ENCODE measurements around the gene ATP8B3. TPM values are rescaled to one million over a fixed set of nuclear protein-coding genes. Genes with fewer than 3 reads are reported as not detected.
A peak's percentile ranks its signal among the peaks of the same experiment; 100 is the strongest.

ATP8B3 gene
- total and polyA plus RNA-seq, 2 donors from 2014 or later, result 0.24 to 3.6 TPM

DNA sequence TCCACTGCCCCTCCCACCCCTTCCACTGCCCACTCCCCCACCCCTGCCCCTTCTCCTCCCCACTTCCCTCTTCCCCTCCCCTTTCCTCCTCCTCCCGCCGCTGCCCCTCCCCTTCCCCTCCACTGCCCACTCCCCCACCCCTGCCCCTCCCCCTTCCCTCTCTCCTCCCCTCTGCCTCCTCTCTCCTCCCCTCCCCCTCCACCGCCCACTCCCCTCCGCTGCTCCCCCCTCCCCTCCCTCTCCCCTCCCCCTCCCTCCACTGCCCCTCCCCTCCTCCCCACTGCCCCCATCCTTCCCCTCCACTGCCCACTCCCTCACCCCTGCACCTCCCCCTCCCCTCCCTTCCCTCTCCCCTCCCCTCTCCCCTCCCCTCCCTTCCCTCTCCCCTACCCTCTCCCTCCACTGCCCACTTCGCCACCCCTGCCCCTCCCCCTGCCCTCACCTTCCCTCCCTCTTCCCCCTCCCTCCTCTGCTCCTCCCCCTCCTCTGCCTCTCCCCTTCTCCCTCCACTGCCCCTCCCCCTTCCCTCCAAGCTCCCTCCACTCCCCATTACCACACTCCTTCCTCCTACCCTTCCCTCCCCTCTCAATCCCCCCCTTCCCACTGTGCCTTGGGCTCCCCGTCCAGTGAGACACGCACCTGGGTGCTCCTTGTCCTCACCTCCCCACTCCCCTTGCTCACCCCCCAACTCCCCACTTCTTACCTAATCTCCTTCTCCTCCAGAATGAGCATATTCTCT lies 21.9 kb downstream of the ATP8B3 start:
- TF ChIP-seq, protein P1, sequence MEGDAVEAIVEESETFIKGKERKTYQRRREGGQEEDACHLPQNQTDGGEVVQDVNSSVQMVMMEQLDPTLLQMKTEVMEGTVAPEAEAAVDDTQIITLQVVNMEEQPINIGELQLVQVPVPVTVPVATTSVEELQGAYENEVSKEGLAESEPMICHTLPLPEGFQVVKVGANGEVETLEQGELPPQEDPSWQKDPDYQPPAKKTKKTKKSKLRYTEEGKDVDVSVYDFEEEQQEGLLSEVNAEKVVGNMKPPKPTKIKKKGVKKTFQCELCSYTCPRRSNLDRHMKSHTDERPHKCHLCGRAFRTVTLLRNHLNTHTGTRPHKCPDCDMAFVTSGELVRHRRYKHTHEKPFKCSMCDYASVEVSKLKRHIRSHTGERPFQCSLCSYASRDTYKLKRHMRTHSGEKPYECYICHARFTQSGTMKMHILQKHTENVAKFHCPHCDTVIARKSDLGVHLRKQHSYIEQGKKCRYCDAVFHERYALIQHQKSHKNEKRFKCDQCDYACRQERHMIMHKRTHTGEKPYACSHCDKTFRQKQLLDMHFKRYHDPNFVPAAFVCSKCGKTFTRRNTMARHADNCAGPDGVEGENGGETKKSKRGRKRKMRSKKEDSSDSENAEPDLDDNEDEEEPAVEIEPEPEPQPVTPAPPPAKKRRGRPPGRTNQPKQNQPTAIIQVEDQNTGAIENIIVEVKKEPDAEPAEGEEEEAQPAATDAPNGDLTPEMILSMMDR (IDR thresholded peaks at IDR 0.05; ENCODE audit: borderline replicate concordance, extremely low read depth, insufficient read depth), result no peak
- no peak overlapping the region for H3K4me3 ChIP-seq (ENCODE audit: low read length in 3 of 3)
- H3K36me3 ChIP-seq (ENCODE audit: control insufficient read depth in 2 of 3, insufficient read depth in 3 of 3, low read length in 3 of 3), result no peaks in the 10 kb centered on the region
- no peaks in the 10 kb centered on the region for H3K9me3 ChIP-seq (ENCODE audit: control insufficient read depth in 2 of 3, insufficient read depth in 1 of 3, low read length in 3 of 3)
- H3K9ac ChIP-seq (ENCODE audit: low read length in 3 of 3), result no peak overlapping the region
- DNase-seq (peak in 1 of 5 donors; percentile 54), FAIRE-seq (no peak)
- no peak overlapping the region for H3K27ac ChIP-seq (ENCODE audit: low read depth in 2 of 2, low read length in 2 of 2)
- H3K4me1 ChIP-seq (ENCODE audit: control insufficient read depth in 2 of 3, insufficient read depth in 2 of 3, low read depth in 1 of 3, low read length in 3 of 3), result no peaks in the 10 kb centered on the region
- H3K27me3 ChIP-seq (ENCODE audit: control insufficient read depth, insufficient read depth, low read length), result peaks cover 3% of the 10 kb centered on the region
- intact Hi-C loops (cut with DNase I), result no loop called here

DNA sequence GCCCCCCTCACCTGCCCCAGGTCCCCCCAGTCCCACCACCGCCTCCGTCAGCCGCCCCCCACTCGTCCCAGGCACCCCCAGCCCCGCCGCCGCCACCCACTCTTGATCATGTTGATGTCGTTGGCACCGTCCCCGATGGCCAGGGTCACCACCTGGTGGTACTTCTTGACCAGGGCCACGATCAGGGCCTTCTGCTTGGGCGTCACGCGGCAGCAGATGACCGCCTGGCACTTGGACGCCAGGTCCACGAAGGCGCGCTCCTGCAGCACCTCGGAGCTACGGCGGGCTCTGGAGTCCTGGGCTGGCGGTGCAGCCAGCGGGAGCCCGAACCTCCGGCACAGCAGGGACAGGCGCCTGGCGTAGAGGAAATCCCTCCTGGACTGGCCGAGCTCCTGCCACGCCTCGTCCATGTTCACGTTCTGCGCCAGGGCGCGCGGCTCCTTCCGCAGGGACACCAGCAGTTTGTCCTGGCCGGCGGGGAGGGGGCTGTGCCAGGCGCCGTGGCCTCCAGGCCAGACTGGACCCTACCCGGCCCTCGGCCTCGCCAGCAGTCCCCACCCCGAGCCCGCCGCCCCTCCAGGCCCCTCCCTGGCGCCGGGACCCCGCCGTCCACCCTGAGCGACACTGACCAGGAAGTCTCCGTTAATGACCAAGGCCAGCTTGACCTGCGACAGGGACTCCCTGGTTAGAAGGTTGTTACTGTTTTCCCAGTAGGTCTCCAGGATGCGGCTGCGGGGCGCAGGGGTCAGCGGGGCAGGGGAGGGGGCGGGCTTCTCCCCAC lies 22.6 kb downstream of the ATP8B3 start:
- Histone ChIP-seq H3K36me3 (ENCODE audit: control insufficient read depth in 2 of 3, insufficient read depth in 3 of 3, low read length in 3 of 3) (no peaks in the 10 kb centered on the region), H3K9ac (ENCODE audit: low read length in 3 of 3) (no peak overlapping the region), H3K27ac (ENCODE audit: low read depth in 2 of 2, low read length in 2 of 2) (no peak overlapping the region), H3K9me3 (ENCODE audit: control insufficient read depth in 2 of 3, insufficient read depth in 1 of 3, low read length in 3 of 3) (no peaks in the 10 kb centered on the region), H3K27me3 (ENCODE audit: control insufficient read depth, insufficient read depth, low read length) (peaks cover 3% of the 10 kb centered on the region), H3K4me1 (ENCODE audit: control insufficient read depth in 2 of 3, insufficient read depth in 2 of 3, low read depth in 1 of 3, low read length in 3 of 3) (no peaks in the 10 kb centered on the region), H3K4me3 (ENCODE audit: low read length in 3 of 3) (no peak overlapping the region)
- TF ChIP-seq, protein P1 (IDR thresholded peaks at IDR 0.05; ENCODE audit: borderline replicate concordance, extremely low read depth, insufficient read depth), result no peak
- FAIRE-seq (no peak), DNase-seq (peak in 1 of 5 donors; percentile 67)
- intact Hi-C loops (cut with DNase I), result no loop called here

DNA sequence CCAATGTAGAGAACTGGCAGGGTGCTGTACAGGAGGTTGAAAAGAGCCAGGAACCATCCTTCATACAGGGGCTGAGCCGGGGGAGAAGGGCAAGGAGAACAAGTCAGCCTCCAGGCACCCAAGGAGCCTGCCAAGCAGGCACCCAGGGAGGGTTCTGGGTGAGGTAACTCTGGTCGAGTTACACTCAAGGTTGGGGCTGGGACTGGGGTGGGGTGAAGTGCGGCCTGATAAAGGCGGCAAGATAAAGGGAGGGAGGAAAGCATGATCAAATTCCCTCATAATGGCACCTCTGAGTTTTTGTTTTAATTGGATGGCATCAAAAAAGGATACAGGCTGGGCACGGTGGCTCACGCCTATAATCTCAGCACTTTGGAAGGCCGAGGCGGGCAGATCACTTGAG lies 25.0 kb downstream of the ATP8B3 start:
- no peak for FAIRE-seq
- intact Hi-C loops (cut with DNase I), result no loop called here
- DNase-seq, result no peak
- Histone ChIP-seq H3K27me3 (ENCODE audit: control insufficient read depth, insufficient read depth, low read length) (peaks cover 7% of the 10 kb centered on the region), H3K4me1 (ENCODE audit: control insufficient read depth in 2 of 3, insufficient read depth in 2 of 3, low read depth in 1 of 3, low read length in 3 of 3) (no peaks in the 10 kb centered on the region), H3K9me3 (ENCODE audit: control insufficient read depth in 2 of 3, insufficient read depth in 1 of 3, low read length in 3 of 3) (peaks cover 0 to 8% (median 0%) of the 10 kb centered on the region in 3 donors), H3K4me3 (ENCODE audit: low read length in 3 of 3) (no peak overlapping the region), H3K9ac (ENCODE audit: low read length in 3 of 3) (no peak overlapping the region), H3K27ac (ENCODE audit: low read depth in 2 of 2, low read length in 2 of 2) (no peak overlapping the region), H3K36me3 (ENCODE audit: control insufficient read depth in 2 of 3, insufficient read depth in 3 of 3, low read length in 3 of 3) (no peaks in the 10 kb centered on the region)
- TF ChIP-seq, protein P1 (IDR thresholded peaks at IDR 0.05; ENCODE audit: borderline replicate concordance, extremely low read depth, insufficient read depth), result no peak
